Spleen (tissue), 11 donors: ENCODE data around the gene ERG. TPM values are rescaled to one million over a fixed set of nuclear protein-coding genes. Genes with fewer than 3 reads are reported as not detected.

Source experiments
- DNase-seq: peaks from one replicate; pipeline ENCODE4 v3.0.0-alpha.2; 2020
- H3K27ac ChIP-seq, 8 donors: fragments of 200-600 bp; sonication (generic) in 7 of 8; 1 replicate in 4 of 8; 2 replicates in 4 of 8; pipeline versions ENCODE4 v1.5.0 to v1.8.0; 2016 to 2021; ENCODE audit warnings: inconsistent platforms in 4 of 8, mild to moderate bottlenecking in 4 of 8, moderate library complexity in 1 of 8
- H3K27me3 ChIP-seq, 7 donors: fragments of 200-600 bp; sonication (generic) in 6 of 7; replicated peaks in 1 of 7; 1 replicate in 4 of 7; 2 replicates in 3 of 7; pipeline versions ENCODE4 v1.5.0 to v1.8.0; 2016 to 2021; ENCODE audit warnings: inconsistent platforms in 3 of 7, mild to moderate bottlenecking in 1 of 7
- H3K36me3 ChIP-seq, 6 donors: fragments of 200-600 bp; sonication (generic) in 5 of 6; 1 replicate in 4 of 6; 2 replicates in 2 of 6; pipeline versions ENCODE4 v1.5.0 to v1.8.0; 2016 to 2021; ENCODE audit warnings: inconsistent platforms in 2 of 6
- H3K4me1 ChIP-seq, 6 donors: fragments of 200-600 bp; sonication (generic) in 5 of 6; 1 replicate in 3 of 6; 2 replicates in 3 of 6; pipeline versions ENCODE4 v1.5.0 to v1.8.0; 2016 to 2021; ENCODE audit warnings: inconsistent platforms in 3 of 6
- H3K4me3 ChIP-seq, 8 donors: fragments of 200-600 bp; sonication (generic) in 7 of 8; 1 replicate in 4 of 8; 2 replicates in 4 of 8; pipeline versions ENCODE4 v1.5.0 to v1.8.0; 2016 to 2021; ENCODE audit warnings: inconsistent platforms in 4 of 8, mild to moderate bottlenecking in 4 of 8, moderate library complexity in 2 of 8
- H3K9me3 ChIP-seq, 8 donors: fragments of 200-600 bp; sonication (generic) in 7 of 8; 1 replicate in 4 of 8; 2 replicates in 4 of 8; pipeline versions ENCODE4 v1.5.0 to v1.8.0; 2016 to 2021; ENCODE audit warnings: inconsistent platforms in 4 of 8
- POLR2A ChIP-seq, 3 donors: fragments of 450-650 bp; IDR thresholded peaks; one replicate each; pipeline ENCODE4 v1.5.1; 2017; ENCODE audit warnings: antibody characterized with exemption in 3 of 3, mild to moderate bottlenecking in 1 of 3
- POLR2AphosphoS5 ChIP-seq, 3 donors: sonication (generic); formaldehyde crosslinking; IDR thresholded peaks; one replicate each; pipeline ENCODE4 v1.5.1; 2017; ENCODE audit warnings: antibody characterized with exemption in 3 of 3
- WGBS, 5 donors: extraction: QIAGEN DNeasy Blood & Tissue Kit in 3 of 5; methylation state at CpG; one replicate each; pipeline versions ENCODE4 v1.1.5 to v1.1.7; 2013 to 2018; 5-methylcytosine and 5-hydroxymethylcytosine counted together
- intact Hi-C: fragments of 100-400 bp; cut with DNase I; formaldehyde crosslinking; loops from one replicate; pipeline ENCODE4 v1.15.0; 2023; ENCODE audit warnings: low total_unique reads
- polyA plus RNA-seq, 3 donors: library from polyadenylated mRNA; stranded (reverse); fragments of 200-250 nt; gene quantifications; one replicate each; pipeline ENCODE4 v1.2.1, GENCODE V29; 2013
- total RNA-seq, 7 donors: library from RNA; depleted of rRNA in 3 of 7; stranded (reverse); fragments of >200 nt in 3 of 7; fragmentation: NEBNext Ultra II Directional in 4 of 7; extraction: Animal tissue kit (Norgen Biotek cat#: 25700) in 4 of 7; gene quantifications; one replicate each; pipeline versions ENCODE4 v1.1.0 to v1.2.1, GENCODE V29; 2016 to 2021
- TF ChIP-seq, protein P1 (sequence below), 11 experiments: fragments of 200-600 bp in 7 of 11; fragments of 450-650 bp in 4 of 11; sonication (generic) in 4 of 11; IDR thresholded peaks in 8 of 11; conservative IDR thresholded peaks in 3 of 11; 1 replicate in 7 of 11; 2 replicates in 4 of 11; pipeline versions ENCODE4 v1.4.0 to v1.8.0; 2016 to 2021; ENCODE audit warnings: antibody characterized with exemption in 11 of 11, inconsistent platforms in 4 of 11, mild to moderate bottlenecking in 1 of 11
- donor health status: healthy with polysubstance abuse.
- donor health status: DM: no; HTN: no; CAD: no; lungs with moderate emphysema.
- donor health status: DM: no; HTN: no; CAD: no.
- donor health status: Bipolar disorder and iron deficiency.
- donor health status: healthy.
- donor health status: DM: no; HTN: no; CAD: no.
- donor health status: DM: yes; HTN: yes; CAD: no.

The ERG gene
- total and polyA plus RNA-seq, 10 donors = 7.3 to 93.8 (median 57.5) TPM

GRCh38 chr21:38384675-38385426, 113.4 kb downstream of the ERG start:
- Histone ChIP-seq H3K36me3 (peaks cover 0 to 46% (median 0%) of the 10 kb centered on the region in 6 donors), H3K27ac (peak overlapping the region in 6 of 8 donors; percentile 4 to 59 (median 50)), H3K27me3 (peaks cover 0 to 23% (median 0%) of the 10 kb centered on the region in 7 donors), H3K4me3 (no peak overlapping the region), H3K4me1 (peaks cover 0 to 46% (median 11%) of the 10 kb centered on the region in 6 donors), H3K9me3 (no peaks in the 10 kb centered on the region)
- 26 to 37% (median 30%) methylated on average over 8 of the region's 8 CpGs for WGBS, 5 donors
- intact Hi-C loops = no loop called here
- no peak for DNase-seq
- TF ChIP-seq, protein P1, sequence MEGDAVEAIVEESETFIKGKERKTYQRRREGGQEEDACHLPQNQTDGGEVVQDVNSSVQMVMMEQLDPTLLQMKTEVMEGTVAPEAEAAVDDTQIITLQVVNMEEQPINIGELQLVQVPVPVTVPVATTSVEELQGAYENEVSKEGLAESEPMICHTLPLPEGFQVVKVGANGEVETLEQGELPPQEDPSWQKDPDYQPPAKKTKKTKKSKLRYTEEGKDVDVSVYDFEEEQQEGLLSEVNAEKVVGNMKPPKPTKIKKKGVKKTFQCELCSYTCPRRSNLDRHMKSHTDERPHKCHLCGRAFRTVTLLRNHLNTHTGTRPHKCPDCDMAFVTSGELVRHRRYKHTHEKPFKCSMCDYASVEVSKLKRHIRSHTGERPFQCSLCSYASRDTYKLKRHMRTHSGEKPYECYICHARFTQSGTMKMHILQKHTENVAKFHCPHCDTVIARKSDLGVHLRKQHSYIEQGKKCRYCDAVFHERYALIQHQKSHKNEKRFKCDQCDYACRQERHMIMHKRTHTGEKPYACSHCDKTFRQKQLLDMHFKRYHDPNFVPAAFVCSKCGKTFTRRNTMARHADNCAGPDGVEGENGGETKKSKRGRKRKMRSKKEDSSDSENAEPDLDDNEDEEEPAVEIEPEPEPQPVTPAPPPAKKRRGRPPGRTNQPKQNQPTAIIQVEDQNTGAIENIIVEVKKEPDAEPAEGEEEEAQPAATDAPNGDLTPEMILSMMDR (IDR thresholded peaks at IDR 0.05 in 8 of 11, conservative IDR thresholded peaks at IDR 0.05 in 3 of 11) = no peak
- peak in 1 of 3 donors; percentile 50 for TF ChIP-seq POLR2AphosphoS5 (IDR thresholded peaks at IDR 0.05)

GRCh38 chr21:38384238-38384560, 114.1 kb downstream of the ERG start:
- no peaks in the 10 kb centered on the region for H3K9me3 ChIP-seq
- H3K4me3 ChIP-seq = peak overlapping the region in 1 of 8 donors; percentile 7
- WGBS, 5 donors = 26 to 41% (median 32%) methylated on average over 8 of the region's 8 CpGs
- TF ChIP-seq, protein P1 (IDR thresholded peaks at IDR 0.05 in 8 of 11, conservative IDR thresholded peaks at IDR 0.05 in 3 of 11) = no peak
- TF ChIP-seq POLR2A (IDR thresholded peaks at IDR 0.05) = no peak
- no peak for TF ChIP-seq POLR2AphosphoS5 (IDR thresholded peaks at IDR 0.05)
- H3K27me3 ChIP-seq = peaks cover 0 to 23% (median 0%) of the 10 kb centered on the region in 7 donors
- H3K36me3 ChIP-seq = peaks cover 0 to 46% (median 0%) of the 10 kb centered on the region in 6 donors
- peak overlapping the region in 5 of 8 donors; percentile 4 to 59 (median 57) for H3K27ac ChIP-seq
- intact Hi-C loops = no loop called here
- no peak for DNase-seq
- H3K4me1 ChIP-seq = peaks cover 0 to 43% (median 11%) of the 10 kb centered on the region in 6 donors

DNA sequence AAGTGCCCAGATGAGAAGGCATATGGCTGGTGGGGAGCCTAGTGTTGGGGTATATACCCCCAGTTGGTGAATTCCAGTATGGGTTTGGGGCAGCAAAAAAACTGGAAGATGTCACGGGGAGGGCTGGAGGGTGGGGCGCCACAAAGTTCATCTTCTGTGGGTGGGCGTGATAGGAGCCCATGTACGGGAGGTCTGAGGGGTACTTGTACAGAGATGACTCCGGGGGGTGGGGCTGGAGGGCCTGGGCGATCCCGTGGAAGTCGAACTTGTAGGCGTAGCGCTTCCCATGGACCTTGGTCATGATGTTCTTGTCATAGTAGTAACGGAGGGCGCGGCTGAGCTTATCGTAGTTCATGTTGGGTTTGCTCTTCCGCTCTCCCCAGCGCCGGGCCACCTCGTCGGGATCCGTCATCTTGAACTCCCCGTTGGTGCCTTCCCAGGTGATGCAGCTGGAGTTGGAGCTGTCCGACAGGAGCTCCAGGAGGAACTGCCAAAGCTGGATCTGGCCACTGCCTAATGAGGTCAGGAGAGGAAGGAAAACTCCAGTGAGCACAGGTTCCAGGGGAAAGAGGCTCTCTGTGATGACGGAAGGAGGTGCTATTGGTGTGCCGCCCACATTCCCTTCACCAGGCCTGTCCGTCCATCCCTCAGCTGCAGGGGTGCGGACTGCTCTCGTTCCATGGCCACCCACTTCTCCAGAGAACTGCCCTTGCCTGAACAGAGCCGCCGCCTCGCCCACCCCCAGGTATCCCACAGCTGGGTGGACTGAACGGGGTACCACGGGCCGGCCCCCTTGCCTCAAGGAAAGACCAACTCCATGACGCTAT, 114.7 kb downstream of the ERG start:
- intact Hi-C loops = no loop called here
- Histone ChIP-seq H3K27me3 (peaks cover 0 to 23% (median 0%) of the 10 kb centered on the region in 7 donors), H3K27ac (peak overlapping the region in 3 of 8 donors; percentile 57 to 59 (median 59)), H3K36me3 (peaks cover 0 to 46% (median 0%) of the 10 kb centered on the region in 6 donors), H3K4me1 (peaks cover 0 to 37% (median 11%) of the 10 kb centered on the region in 6 donors), H3K4me3 (no peak overlapping the region), H3K9me3 (no peaks in the 10 kb centered on the region)
- TF ChIP-seq POLR2AphosphoS5 (IDR thresholded peaks at IDR 0.05) (peak in 2 of 3 donors; percentile 6 to 18), POLR2A (IDR thresholded peaks at IDR 0.05) (no peak)
- 82 to 90% (median 86%) methylated on average over 34 of the region's 34 CpGs for WGBS, 5 donors
- DNase-seq = no peak

GRCh38 chr21:38380481-38381137, 117.7 kb downstream of the ERG start:
- H3K36me3 ChIP-seq = peaks cover 0 to 30% (median 0%) of the 10 kb centered on the region in 6 donors
- peaks cover 0 to 42% (median 22%) of the 10 kb centered on the region in 6 donors for H3K4me1 ChIP-seq
- no peak overlapping the region for H3K27ac ChIP-seq
- WGBS, 5 donors = 64 to 90% (median 76%) methylated on average over 5 of the region's 5 CpGs
- no peaks in the 10 kb centered on the region for H3K9me3 ChIP-seq
- TF ChIP-seq, protein P1 (IDR thresholded peaks at IDR 0.05 in 8 of 11, conservative IDR thresholded peaks at IDR 0.05 in 3 of 11) = peak in 1 of 11 experiments; percentile 20
- no peak for TF ChIP-seq POLR2AphosphoS5 (IDR thresholded peaks at IDR 0.05)
- DNase-seq = no peak
- no peak overlapping the region for H3K4me3 ChIP-seq
- intact Hi-C loops = no loop called here
- H3K27me3 ChIP-seq = peaks cover 0 to 22% (median 0%) of the 10 kb centered on the region in 7 donors
